SH-SY5Y (cell line): ENCODE measurements around the gene PARP8.

Experiments
- GATA2 ChIP-seq: IDR thresholded peaks from 2 replicates; pipeline ENCODE4 v1.6.1; 2011; ENCODE audit warnings: mild to moderate bottlenecking, low read depth, low read length
- GATA3 ChIP-seq: IDR thresholded peaks from 2 replicates; pipeline ENCODE4 v1.6.1; 2011; ENCODE audit warnings: low read depth, mild to moderate bottlenecking, low read length, moderate library complexity

DNA sequence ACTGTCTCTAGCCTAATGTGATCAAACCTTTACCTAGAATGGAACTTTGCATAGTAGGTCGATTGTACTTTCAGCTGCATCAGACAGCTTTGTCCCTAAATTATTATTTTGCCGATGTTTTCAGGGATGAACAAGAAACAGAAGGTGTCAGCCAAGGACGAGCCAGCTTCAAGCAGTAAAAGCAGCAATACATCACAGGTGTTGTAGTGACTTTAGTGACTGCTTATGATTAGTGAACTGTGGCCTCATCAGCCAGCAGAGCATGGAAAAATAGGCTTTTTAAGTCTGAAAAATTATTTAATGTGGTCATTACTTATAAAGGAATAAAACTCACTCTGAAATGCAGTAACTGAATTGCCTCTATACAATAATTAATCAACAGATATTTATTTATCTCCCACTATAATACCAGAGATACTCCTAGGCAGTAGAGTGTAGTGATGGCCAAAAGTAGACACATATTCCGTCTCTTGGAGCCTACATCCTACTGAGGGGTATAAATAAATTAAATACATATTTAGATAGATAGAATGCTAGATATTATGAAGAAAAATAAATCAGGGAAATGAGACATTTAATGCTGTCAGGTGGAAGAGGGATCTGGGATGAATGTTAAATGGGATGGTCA, 166.3 kb downstream of the PARP8 start:
- TF ChIP-seq GATA3 = no peak
- TF ChIP-seq GATA2 = no peak
